ENCODE results near the gene MRGPRG.

The MRGPRG gene

DNA sequence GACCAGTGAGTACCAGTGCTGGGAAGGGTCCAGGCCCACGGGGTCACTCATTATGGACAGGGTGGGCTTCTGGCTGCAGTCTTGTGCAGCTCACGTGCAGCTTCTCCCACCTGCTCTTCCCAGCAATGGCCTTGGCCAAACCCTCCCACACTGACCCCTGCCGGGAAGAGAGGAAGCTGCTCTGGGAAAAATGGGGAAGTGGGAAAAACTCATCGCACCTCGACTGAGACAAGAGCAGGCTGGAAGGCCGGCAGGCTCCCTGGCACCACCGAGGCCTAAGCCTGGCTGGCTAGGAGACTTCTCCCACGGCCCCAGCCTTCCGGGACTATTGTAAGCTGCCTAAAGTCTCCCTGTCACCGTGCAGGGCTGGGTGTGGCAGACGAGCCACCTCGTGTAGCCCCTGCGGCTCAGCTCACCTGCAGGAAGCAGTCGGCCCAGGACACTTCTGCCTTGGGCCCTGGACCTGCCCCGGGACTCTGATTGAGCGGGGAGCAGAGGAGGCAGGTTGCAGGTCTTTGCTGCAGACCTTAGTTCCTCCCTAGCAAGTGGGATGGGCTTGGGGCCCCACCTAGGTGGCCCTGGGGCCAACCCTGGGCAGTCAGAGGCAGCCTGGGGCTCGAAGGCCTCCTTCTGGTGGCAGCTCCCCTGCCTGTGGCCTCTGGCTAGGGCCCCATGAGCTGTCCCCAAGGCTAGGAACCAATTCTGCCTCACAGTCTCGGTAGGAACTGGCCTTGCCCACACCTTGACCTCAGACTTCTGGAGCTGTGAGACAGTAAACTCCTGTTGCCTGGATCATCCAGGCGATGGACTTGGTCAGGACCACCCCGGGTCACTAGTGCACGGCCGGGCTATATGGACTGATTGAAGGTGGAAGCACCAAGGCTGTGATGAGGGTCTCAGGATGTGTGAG, 23.1 kb downstream of the MRGPRG start:
- H3K4me3 ChIP-seq (ENCODE audit: low read depth, low read length) = no peak overlapping the region

DNA sequence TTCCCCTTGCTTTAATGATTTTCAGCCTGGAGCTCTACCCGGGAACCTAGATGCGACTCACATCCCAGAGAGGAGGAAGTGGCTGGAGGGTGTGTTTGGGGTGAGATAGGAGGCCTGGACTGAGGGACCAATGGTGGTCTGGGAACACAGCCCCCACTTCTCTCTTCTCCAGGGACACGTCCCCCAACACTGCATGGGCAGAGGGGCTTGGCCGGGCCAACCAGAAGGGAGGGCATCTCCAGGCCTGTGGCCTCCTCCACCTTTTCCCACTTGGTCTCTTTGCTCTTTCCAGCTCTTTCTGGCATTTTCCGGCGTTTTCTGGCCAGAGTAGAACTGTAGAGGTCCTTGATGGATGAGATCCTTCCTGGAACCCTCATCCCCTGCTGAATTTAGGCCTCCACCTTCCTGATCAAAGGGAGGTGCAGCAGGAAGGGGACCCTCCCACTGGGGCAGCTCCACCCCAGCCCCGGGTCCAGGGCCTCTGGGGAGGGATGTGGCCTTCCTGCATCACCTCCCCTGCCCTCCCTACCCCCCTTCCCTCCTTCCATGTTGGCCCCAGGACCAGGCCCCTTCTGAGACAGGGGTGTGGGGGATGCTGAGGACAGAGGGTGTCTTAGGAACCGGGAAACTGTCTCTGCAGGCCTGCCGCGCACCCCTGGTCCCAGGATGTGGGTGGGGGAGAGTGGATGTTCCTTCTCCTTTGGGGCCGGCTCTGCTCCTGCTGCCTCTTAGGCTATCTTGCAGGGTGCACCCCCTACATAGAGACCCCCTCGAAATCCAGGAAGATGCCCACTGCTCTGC, 24.4 kb downstream of the MRGPRG start:
- no peak overlapping the region for H3K4me3 ChIP-seq (ENCODE audit: low read depth, low read length)

DNA sequence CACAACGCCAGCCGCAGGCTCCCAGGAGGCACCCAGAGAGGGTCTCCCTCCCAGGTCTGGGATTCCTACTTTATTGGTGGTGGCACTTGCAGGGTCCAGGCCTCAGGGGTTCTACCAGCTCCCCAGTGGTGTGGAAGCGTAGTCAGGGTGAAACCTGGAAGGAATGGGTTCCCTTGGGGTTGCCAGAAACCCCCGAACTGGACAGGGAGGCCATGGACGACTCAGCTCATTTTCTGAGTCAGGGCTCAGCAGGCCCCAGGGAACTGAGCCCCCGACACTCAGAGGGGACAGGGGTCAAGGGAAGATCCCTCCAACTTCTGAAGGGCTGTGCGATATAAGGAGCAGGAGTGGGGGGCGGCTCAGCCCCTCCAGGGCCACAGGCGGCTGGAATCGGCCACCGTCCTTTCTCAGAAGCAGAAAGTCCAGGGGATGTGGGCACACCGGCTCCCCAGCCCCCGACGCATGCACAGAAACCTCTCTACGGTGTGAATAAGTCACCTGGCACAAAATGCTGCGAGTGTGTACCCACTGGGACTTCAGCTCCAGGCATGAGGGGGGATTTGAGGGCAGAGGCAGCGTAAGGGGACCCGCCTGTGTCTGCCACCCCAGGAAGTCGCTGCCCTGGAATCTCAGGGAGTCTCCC, 25.1 kb downstream of the MRGPRG start:
- H3K4me3 ChIP-seq (ENCODE audit: low read depth, low read length) = no peak overlapping the region

DNA sequence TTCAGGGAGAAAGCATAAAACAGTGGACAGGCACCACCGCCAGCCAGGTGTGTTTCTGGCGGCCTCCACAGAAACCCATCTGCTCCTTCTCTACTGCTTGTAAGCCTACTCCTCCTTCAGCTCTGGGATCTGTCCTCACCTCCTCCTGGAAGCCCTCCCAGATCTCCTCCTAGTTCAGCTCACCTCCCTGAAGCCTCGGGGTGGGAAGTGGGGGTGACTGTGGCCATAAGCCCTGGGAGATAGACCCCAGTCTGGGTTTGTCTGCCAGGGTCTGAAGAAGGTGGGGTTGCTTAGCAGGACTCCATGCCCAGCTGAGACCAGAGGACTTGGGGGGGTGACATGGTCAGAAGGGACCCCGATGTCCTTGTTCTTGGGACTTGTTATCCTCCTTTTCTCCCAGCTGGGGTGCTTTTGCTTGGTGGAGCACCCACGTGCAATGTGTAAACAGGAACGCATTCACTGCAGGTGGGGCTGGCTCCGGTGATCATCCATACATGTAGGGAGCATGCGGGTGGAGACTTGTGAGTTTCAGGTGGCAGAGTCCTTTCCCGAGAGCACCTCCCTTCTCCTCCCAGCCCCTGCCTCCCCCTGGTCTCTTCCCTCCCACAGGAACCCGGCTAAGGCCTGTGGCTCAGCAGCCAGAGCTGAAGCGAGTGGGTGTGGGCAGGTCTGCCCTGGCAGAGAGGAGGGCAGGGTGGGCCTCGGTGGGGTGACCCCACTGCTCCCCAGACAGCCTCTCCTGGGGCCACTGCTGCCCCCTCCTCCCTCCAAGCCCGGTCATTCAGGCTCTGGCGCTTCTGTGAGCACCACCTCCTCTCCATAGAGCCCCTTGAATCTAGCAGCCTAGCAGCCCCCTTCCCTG, 25.9 kb downstream of the MRGPRG start:
- H3K4me3 ChIP-seq (ENCODE audit: low read depth, low read length) = no peak overlapping the region

DNA sequence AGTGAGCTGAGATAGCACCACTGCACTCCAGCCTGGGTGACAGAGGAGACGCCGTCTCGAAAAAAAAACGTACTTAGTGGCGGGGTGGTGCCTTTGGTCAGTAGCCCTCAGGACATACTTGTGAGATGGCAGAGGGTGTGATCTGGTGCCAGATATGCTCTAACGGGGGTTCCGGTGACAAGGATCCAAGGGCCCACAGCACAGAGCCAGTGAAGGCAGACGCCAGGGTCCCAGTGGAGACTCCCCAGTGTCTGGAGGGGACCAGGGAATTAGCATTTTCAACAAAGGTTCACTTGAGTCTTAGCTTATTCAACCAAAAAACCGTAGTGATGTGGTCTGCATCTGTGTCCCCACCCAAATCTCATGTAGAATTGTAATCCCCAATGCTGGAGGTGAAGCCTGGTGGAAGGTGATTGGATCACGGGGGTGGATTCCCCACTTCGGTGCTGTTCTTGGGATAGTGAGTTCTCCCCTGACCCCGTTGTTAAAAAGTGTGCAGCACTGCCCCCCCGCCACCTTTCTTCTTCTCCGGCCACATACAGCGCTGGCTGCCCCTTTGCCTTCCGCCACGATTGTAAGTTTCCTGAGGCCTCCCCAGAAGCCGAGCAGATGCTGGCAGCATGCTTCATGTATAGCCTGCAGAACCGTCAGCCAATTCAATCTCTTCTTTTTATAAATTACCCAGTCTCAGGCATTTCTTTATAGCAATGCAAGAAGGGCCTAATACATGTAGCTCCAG, 26.9 kb downstream of the MRGPRG start:
- no peak overlapping the region for H3K4me3 ChIP-seq (ENCODE audit: low read depth, low read length)

DNA sequence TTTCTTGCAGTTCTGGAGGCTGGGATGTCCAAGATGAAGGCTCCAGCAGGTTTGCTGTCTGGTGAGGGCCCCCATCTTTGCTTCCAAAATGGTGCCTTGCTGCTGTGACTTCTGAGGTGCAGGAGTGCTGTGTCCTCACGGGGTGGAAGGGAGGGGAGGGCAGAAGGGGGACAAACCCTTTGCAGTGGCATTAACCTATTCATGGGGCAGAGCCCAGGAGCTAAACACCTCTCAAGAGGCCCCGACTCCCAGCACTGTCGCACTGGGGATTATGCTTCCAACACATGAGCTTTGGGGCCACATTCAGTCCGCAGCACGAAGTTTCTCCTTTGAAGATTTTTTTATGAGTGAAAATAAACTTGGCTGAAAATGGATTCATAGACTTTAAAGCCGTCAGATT, 28.0 kb downstream of the MRGPRG start:
- no peak overlapping the region for H3K4me3 ChIP-seq (ENCODE audit: low read depth, low read length)

DNA sequence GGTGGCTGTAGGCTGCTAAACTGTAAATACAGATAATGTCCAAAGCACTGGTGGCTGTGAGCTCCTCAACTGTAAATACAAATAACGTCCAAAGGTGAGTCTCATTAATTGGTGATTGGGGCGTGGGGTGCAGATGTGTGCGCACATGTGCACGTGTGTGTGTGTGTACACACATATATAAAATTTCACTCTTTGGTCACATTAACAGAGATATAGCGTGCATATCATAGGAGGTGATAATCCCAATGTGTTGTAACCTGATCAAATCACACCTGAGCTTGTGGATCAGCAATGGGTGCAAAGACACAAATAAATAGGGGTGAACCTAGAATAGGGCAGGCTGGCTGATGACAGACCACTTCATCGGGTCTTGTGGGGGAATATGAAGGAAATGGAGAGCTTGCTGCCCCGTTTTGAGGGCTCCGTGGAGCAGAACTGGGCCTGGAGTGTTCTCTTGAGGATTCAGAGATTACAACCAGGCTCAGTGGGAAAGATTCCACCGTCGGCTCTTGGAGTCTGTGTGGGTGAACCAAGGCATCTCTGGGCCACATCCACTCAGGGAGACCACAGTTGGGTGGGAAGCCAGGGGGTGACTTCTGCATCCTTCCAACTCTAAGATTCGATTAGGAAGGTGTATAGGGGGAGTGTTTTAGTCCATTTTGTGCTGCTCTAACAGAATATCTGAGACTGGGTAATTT, 28.6 kb downstream of the MRGPRG start:
- H3K4me3 ChIP-seq (ENCODE audit: low read depth, low read length) = no peak overlapping the region

DNA sequence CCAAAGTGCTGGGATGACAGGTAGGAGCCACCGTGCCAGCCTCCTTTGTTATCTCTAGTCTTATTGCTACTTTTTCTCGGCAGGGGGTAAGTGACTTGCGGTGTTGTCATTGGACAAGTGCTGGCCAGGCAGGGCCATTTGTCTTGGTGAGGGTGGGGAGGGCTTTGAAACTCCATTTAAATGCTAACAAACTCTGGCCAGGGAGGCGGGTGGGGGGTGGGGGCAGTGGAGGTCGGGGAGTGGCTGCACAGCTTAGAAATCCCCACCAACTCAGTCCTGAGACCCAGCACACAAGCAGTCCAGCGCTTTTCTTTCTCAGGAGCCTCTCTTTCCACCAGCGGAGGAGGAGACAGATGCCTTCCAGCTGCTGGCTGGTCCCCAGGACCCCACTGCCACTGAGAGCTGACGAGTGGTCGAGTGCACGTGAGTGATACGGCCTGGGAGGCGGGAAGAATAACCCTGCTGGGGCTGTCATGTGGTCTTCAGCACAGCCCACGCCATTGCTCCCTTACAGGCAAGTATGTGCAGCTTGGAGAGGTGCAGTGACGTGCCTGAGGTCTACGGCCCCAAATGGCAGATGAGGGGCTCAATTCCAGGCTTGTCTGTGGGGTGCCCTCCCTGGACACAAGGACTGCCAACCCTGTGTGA, 29.3 kb downstream of the MRGPRG start:
- H3K4me3 ChIP-seq (ENCODE audit: low read depth, low read length) = no peak overlapping the region

DNA sequence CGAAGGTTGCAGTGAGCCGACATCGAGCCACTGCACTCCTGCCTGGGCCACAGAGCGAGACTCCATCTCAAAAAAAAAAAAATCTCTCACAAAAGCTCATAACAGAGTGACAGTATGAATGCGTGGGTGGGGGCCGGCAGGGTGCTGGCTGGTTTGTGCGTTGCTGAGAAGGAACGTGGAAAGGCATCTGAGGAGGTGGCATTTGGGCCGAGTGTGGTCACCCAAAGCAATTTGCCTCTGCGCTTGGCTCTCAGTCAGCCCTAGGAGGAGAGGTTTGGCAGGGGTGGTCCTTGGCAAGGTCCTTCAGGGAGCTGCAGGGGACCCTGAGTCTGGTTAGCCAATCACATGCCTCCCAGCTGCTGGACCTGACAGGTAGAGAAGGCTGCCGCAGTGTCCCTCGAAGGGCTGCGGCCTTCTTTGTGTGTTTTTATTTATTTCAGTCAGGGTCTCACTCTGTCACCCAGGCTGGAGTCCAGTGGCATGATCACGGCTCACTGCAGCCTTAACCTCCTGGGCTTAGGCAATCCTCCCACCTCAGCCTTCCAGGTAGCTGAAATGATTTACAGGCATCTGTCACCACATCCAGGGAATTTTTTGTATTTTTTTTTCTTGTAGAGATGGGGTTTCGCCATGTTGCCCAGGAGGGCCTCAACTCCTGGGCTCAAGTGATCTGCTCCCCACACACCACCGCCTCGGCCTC, 30.0 kb downstream of the MRGPRG start:
- no peak overlapping the region for H3K4me3 ChIP-seq (ENCODE audit: low read depth, low read length)

DNA sequence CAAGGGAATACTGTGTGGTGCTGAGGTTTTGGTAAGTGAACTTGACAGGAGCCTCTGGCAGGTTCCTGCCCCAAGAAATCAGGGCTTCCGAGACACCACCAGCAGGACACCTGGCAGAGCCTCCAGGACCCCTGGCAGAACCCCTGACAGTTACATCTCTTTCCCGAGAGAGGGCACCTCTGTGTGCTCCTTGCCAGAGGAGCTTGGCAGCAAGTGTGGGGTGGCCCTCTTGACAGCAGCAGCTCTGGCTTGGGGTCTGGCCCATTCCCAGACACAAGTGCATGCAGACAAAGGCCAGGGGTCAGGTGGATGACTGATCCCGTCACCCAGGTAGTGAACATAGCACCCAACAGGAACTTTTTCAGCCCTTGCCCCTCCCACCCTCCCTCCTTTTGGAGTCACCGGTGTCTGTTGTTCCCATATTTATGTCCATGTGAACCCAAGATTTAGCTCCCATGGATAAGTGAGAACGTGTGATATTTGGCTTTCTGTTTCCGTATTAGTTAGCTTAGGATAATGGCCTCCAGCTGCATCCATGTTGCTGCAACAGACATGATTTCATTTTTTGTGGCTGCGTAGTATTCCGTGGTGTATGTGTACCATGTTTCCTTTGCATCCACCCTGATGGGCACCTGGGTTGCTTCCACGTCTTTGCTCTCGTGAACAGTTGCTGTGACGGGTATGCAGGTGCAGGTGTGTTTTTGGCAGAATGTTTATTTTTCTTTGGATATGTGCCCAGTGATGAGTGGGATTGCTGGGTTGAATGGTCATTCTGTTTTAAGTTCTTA, 32.3 kb downstream of the MRGPRG start:
- H3K4me3 ChIP-seq (ENCODE audit: low read depth, low read length) = no peak overlapping the region

DNA sequence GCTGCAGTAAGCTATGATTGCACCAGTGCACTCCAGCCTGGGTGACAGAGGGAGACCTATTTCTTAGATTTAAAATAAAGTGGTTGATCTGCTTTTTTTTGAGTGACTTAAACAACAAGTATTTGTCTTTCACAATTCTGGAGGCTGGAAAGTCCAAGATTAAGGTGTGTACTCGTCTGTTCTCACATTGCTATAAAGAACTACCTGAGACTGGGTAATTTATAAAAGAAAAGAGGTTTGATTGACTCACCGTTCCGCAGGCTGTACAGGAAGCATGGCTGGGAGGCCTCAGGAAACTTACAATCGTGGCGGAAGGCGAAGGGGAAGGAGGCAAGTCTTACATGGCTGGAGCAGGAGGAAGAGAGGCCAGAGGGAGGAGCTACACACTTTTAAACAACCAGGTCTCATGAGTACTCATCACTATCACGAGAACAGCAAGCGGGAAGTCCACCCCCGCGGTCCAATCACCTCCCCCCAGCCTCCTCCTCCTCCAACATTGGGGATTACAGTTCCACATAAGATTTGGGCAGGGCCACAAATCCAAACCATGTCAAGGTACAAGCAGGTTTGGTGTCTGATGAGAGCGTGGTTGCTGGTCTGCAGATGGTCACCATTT, 33.8 kb downstream of the MRGPRG start:
- H3K4me3 ChIP-seq (ENCODE audit: low read depth, low read length) = no peak overlapping the region

DNA sequence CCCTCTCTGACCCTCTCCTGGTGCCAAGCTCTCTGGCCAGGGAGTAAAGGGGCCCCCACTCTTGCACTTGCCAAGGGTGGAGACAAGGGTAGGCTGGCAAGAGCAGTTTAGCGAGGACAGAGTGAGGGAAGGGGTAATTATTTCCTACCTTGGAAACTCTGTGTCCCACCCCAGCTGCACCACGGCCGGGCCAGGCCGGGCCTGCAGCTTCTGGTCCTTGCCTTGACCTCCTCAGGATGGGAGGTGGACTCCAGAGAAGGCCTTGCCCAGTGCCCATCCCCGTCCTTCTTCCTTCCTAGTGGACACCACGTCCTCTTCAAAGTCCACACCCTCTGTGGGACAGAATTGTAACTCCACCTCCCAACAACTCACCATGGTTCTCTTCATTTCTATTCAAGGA, 35.1 kb downstream of the MRGPRG start:
- no peak overlapping the region for H3K4me3 ChIP-seq (ENCODE audit: low read depth, low read length)

DNA sequence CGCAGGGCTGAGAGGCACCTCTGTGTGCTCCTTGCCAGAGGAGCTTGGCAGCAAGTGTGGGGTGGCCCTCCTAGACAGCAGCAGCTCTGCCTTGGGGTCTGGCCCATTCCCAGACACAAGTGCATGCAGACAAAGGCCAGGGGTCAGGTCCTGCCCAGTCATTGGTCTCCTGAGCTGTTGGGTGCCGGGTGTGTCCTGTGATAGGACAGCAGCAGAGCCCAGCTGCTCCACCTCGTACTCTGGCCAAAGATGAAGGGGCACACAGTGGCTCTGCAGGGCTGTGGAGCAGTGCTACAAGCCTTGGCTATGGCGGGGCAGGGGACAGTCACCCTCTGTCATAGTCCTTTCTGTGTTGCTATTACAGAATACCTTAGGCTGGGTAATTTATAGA, 36.2 kb downstream of the MRGPRG start:
- no peak overlapping the region for H3K4me3 ChIP-seq (ENCODE audit: low read depth, low read length)

DNA sequence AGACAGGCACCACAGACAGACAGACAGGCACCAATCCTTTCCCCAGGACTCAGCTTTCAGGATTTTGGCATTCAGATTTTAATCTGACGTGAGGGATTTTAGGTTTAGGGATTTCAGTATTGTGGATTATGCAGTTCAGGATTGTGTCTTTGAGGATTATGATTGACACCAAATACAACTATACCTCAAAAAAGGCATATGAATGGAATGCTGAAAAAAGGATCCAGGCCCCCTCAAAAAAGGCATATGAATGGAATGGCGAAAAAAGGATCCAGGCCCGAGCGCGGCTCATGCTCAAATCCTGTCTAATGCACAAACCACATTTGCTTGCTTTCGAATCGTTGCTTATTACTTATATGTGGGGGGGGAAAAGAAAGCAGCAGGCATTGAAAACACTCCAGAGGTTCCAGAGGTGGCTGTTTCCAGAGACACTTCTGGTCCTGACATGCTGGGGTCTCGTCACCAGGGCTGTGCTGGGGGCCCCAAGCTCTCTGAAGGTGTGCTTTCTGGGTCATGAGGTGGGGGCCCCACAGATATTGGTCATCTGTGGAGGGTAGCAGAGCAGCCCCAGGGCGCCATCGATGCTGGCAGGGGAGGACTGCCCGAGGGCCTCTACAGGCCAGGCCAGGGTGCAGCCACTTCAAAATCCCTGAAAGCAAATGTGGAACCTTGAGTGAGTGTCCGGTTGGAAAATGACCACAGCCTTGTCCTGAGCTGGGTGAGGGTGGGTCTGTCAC, 36.7 kb downstream of the MRGPRG start:
- no peak overlapping the region for H3K4me3 ChIP-seq (ENCODE audit: low read depth, low read length)

DNA sequence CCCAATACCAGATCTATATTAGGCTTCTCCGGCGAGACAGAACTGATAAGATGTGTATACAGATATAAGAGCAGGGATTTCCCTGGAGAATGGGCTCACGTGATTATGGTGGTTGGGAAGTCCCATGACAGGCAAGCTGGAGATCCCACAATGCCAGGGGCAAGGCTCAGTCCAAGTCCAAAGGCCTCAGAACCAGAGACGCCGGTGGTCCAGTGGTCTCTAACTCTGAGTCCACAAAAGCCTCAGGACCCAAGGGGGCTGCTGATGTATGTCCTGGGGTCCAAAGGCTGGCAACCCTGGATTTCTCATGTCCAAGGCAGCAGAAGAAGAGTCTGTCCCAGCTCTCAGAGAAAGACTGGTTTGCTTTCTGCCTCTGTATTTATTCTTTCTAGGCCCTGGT, 37.7 kb downstream of the MRGPRG start:
- no peak overlapping the region for H3K4me3 ChIP-seq (ENCODE audit: low read depth, low read length)

DNA sequence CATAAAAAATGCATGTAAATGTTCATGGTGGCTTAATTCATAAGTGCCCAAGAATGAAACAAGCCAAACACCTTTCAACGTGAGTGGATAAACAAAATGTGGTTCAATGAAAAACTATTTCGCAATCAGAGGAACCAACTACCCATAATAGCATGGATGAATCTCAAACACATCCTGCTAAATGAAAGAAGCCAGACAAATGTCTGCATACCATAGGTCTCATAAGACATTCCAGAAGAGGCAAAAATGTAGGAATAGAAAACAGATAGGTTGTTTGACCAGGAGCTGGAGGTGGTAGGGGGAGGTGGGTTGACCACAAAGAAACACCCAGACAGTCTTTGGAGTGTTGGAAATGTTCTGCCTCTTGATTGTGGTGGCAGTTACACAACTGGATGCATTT, 40.3 kb downstream of the MRGPRG start:
- H3K4me3 ChIP-seq (ENCODE audit: low read depth, low read length) = no peak overlapping the region

Data from iPS-11a (cell line).